HG03460 (cell line): ENCODE measurements around the gene PERM1.
"Not testable (repeated sequence)": the region's sequence is repeated elsewhere in the genome, so short reads cannot be mapped to it uniquely, and the experiment has no call there.

Experiments used
- ATAC-seq: cut with Tn5 transposase; IDR thresholded peaks from one replicate; pipeline ENCODE4 v1.9.1; 2021; ENCODE audit not compliant: unreplicated experiment

Gene PERM1

DNA sequence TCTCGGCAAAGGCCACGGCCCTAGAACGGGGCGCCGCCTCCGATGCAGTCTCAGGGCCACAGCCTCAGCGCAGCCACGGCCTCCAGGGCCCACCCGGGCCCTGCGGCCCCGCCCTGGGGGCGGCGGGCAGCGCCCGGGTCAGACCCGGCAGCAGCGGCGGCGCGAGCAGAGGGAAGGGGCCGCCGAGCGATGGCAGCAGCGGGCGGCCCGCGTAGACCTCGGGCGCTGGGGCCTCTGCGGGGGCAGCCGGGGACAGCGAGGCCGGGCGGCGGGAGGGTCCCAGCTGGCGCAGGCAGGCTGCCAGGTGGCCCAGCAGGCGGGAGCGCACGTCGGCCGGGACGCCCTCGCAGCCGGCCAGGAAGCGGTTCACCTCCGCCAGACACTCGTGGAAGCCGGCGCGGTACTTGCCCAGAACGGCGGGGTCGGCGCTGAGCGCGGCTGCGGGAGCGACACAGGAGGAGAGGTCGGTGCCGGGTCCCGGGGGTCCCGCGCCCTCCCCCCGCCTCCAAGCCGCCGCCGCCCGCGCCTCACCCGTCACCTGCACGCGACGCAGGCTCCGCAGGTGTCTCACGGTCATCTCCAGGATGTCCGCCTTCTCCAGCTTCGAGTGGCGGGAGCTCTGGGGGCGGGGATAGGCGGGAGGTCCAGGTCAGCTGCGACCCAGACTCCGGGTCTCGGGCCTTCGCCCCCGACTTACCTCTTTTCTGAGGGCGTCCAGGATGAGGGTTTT lies 17.3 kb upstream of the PERM1 start:
- ATAC-seq: no peak

DNA sequence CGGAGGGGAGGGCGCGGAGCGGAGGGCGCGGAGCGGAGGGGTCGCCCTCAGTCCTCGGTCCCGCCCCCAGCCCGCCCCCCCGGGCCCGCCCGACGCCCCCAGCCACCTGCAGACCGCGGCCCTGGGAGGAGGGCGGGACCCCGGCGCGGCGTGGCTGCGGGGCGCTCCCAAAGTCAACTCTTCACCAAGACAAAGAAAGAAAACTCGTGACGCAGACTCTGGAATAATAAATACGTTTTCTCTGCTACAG lies 16.8 kb upstream of the PERM1 start:
- ATAC-seq: no peak

DNA sequence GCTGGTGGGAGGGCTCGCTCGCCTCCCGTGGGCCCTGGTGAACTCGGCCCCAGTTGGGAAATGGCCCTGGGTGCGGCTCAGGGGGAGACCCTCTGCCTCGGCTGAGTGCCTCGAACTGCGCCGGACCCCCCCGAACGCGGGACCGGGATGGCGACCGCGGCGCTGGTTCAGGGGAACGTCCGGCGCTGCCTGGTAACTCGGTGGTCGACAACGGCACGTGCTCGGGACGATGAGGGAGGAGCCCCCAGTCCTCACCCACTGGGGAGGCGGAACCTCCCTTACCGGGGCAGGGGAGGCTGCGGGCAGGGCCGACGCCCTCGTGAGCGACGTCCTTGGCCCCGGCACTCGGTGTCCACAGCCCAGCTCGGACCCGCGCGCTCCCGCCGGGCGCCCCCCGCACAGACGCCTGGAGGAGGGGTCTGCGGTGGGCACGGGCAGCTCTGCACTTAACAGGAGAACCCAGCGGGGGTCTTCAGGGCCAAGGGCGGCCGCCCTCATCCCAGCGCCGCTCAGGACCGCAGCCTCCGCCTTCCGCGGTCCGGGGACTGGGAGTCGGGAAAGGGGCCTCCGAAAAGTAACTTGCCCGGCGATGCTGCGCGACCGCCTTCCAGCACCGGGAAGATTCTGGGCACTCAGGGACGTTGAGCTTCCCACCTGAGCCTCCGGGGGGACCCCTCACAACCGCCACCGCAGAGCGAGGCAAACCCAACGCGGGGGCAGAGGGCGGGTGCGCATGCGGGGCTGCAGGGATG lies 16.3 kb upstream of the PERM1 start:
- no peak for ATAC-seq

DNA sequence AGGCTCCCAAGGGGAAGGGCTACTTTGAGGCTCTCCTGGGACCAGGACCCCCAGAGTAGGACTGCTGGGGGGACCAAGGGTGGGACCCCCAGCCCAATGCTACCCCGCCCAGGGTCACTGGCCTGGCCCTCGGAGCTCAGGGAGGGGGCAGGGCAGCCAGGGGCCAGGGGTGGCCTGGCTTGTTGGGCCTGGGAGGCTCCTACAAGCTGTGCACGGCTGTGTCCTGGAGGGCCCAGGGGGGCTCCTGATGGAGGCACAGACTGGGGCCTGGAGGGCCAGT lies 15.8 kb upstream of the PERM1 start:
- ATAC-seq: no peak

GRCh38 chr1:996851-997712 lies 15.2 kb upstream of the PERM1 start:
- no peak for ATAC-seq

GRCh38 chr1:995665-996633 lies 14.1 kb upstream of the PERM1 start:
- ATAC-seq: no peak

- not testable (repeated sequence) for ATAC-seq
Observed at GRCh38 chr1:994546-994945, 12.7 kb upstream of the PERM1 start.

DNA sequence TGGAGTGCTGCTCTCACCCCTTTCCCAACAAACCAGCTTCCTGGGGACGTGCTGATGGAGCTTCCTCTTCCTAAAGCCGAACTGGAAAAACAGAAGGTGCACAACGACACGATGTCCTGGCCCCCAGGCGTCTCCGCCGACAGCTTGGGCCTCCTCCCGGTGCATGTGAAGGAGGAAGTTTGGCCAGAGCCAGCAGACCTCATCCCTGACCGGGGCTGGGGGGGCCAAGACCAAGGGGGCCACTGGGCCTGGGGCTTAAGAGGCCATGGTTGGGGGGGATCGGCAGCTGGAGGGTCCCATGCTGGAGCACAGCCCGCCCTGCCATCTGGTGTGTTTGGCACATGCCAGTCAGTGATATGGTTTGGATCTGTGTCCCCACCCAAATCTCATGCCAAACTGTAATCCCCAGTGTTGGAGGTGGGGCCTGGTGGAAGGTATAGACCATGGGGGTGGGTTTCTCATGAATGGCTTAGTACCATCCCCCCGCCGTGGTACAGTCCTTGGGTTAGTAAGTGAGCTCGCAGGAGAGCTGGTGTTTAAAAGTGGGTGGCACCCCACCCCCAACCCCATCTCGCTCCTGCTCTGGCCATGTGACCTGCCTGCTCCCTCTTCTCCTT lies 11.6 kb upstream of the PERM1 start:
- ATAC-seq: no peak

DNA sequence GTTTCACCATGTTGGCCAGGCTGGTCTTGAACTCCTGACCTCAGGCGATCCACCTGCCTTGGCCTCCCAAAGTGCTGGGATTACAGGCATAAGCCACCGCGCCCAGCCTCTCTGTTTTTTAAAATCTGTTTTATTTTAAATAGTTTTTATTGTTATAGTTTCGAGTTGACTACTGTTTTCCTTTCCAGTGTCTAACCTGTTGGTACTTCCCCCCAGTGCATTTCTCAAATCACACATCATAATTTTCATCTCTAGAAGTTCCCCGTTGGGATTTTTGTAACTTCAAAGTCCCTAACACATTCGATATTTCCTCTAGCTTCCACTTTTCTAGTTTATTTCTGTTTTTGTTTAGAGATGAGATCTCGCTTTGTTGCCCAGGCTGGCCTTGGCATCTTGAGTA lies 10.5 kb upstream of the PERM1 start:
- ATAC-seq: no peak

DNA sequence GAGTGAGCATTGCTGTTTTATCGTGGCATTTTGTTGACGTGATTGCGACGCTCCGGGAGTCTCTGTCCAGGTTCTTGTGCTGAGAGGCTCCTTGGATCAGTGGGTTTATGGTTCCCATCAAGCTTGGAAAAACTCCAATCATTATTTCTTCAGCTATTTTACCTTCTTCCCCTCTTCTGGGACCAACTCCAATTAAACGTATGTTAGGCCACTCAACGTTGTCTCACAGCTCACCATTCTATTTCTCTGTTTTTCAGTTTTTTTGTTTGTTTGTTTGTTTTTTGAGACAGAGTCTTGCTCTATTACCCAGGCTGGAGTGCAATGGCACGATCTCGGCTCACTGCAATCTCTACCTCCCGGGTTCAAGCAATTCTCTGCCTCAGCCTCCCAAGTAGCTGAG lies 10.0 kb upstream of the PERM1 start:
- ATAC-seq: no peak

DNA sequence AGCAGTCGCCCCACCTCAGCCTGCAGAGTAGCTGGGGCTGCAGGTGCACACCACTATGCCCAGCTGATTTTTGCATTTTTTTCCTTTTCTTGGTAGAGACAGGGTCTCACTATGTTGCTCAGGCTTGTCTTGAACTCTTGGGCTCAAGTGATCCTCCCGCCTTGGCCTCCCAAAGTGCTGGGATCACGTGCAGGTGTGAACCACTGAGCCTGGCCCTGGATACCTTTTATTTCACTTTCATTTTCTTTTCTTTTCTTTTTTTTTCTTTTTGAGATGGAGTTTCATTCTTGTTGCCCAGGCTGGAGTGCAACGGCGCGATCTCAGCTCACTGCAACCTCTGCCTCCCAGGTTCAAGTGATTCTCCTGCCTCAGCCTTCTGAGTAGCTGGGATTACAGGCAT lies 9.4 kb upstream of the PERM1 start:
- ATAC-seq: not testable (repeated sequence)

GRCh38 chr1:988061-988460 lies 6.2 kb upstream of the PERM1 start:
- not testable (repeated sequence) for ATAC-seq

DNA sequence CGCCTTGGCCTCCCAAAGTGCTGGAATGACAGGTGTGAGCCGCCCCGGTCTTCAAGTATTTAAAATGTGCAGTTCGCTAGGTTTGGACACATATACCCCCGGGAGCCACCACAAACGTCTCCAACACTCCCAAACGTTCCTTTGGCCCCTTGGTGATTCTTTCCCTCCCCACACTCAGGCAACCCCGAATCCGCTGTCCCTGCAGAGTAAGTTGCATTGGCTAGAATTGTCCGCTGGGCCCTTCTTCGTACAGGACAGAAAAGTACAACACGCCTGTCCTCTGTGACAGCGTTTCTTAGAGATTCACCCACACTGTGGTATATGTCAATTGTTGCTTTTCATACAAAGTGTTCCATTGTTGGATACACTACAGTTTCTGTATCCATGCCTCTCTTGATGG lies 3.2 kb upstream of the PERM1 start:
- no peak for ATAC-seq

DNA sequence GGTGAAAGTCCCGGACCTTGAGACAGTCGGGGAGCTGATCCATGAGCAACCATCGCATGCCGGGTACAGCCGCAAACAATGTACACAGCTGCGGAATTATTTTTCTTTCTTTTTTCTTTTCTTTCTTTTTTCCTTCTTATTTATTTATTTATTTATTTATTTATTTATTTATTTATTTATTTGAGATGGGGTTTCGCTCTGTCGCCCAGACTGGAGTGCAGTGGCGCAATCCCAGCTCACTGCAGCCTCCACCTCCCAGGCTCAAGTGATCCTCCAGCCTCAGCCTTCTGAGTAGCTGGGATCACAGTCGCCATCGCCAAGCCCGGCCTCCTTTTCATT lies 2.6 kb upstream of the PERM1 start:
- ATAC-seq: no peak

- no peak for ATAC-seq
Observed at GRCh38 chr1:983798-984475, 2.0 kb upstream of the PERM1 start.

DNA sequence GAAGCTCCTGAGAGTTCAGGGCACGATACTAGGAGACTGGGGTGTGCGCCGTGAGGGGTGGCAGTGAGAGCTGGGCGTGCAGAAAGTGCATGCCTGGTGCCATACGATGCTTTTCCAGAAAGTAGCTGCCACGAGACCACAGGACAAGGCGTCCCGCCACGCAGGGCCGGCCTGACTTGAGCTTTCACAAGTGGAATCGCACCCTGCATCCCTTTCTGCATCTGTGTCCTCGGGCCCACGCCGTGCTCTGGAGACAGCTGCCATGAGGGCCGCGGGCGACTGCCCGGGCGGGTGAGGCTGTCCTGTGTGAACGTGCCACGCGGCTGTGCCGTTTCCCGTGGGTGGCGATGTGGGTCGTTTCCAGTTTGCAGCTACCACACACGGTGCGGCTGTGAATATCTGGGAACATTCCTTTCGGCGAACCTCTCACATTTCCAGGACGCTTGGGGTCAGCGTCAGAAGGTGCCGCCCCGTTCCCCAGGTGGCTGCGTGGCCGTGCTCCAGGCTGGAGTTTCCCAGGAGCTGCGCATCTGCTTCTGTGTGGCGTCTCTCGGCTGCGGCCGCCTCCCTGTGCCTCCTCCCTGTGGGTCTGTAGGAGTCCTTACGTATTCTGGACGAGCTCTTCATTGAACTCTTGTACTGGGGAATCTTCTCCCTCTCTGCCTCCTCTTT lies 1.0 kb upstream of the PERM1 start:
- no peak for ATAC-seq

DNA sequence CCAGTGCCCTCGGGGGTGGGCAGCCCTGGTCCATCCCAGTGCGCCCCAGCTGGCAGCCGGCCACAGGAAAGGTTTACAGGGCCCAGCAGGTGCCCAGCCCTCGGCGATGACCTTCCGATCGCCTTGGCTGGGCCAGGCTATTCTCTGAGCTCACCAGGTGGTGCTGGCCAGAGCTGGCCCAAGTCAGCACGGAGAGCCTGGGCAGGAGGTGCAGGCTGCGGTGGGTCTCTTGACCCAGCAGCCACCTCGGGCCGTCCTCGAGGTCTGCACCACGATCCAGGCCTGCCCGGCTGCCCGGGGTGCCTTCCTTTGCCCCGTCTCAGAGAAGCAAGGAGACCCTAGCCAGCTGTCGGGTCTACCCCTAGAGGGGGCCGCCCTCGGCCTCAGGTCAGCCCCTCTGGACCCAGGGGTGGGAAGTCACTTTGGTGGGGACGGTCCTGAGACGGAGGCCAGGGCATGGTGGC lies 370 bp downstream of the PERM1 start:
- no peak for ATAC-seq

GRCh38 chr1:980602-981395 lies 1.1 kb downstream of the PERM1 start:
- no peak for ATAC-seq

- no peak for ATAC-seq
Observed at GRCh38 chr1:980137-980571, 1.7 kb downstream of the PERM1 start.
